CD4-positive, alpha-beta T cell treated with Interleukin-21 for 1 hour (primary cell): Measurements from ENCODE around the gene SELP.
A peak's percentile ranks its signal among the peaks of the same experiment; 100 is the strongest.

ENCODE experiments used
- DNase-seq: peaks from one replicate; pipeline ENCODE4 v3.0.0-alpha.2; 2020

SELP gene

DNA sequence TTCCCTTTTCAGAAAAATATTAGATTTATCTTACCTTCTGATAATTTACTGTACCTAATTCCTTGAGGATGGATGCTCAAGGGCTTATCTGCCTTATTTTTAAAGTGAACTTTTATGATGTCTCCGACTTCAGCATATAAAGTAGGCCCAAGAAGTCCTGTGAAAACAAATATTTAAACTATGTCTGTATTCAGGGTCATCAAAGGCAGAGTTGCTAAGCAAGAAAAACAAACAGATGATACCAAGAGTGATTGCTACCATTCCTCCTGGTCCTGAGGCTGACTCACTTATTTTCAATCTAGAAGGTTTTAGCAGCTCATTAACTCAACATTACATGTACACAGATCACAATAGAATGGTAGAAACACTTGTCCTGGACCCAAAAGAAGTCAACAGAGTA, 57.7 kb downstream of the SELP start:
- DNase-seq, result peak; percentile 29

DNA sequence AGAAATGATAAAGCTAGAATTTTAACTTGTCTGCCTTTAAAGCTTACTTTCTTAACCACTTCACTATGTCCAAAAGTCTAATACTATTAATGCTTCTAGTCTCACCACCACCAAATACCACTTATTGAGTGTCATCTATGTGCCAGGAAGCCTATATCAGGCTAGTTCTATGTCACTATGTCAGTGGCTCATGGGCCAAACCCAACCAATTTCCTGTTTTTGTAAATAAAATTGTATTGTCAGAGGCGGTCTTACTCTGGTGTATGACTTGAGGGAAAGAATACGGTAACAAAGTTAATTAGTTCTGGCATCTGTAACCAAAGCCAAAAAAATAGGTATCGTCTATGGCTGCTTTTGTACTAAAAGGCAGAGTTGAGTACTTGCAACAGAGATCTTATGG, 58.5 kb downstream of the SELP start:
- peak; percentile 39 for DNase-seq

DNA sequence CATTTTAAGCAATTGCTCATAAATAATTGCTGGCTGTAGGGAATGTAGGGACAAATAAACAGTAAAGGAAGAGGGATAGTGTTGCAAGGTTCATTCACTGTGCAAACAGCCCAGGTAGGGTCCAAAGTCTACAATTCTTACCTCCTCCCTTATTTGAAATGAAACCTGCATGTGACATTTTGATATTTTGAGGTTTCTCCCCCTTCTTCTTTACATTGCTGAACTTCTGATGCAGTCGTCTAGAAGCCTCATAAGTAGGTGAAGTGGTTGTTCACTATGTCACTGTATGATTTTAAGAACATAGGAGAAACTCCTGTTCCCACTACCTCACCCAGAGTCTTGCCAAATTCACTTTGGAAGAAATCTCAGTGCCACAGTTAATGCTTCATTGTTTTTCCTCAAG, 59.8 kb downstream of the SELP start:
- no peak for DNase-seq

DNA sequence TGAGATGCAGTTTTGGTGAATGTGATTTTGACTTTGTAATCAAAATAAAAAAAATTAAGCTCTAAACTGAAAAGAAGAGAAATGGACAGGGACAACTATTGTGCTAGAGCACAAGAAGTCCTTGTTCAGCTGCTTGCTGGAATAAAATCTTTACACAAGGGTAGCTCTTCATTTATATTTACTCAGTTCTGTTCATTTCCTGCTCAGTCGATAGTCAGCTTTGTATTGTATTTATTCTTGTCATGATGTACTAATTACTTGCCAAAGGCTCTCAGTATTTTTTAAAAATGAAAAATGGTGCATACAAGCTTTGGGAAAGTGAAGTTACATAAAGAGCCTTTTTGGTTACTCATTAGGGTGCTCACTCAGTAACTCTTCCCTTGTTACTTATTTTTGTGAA, 61.4 kb downstream of the SELP start:
- no peak for DNase-seq

DNA sequence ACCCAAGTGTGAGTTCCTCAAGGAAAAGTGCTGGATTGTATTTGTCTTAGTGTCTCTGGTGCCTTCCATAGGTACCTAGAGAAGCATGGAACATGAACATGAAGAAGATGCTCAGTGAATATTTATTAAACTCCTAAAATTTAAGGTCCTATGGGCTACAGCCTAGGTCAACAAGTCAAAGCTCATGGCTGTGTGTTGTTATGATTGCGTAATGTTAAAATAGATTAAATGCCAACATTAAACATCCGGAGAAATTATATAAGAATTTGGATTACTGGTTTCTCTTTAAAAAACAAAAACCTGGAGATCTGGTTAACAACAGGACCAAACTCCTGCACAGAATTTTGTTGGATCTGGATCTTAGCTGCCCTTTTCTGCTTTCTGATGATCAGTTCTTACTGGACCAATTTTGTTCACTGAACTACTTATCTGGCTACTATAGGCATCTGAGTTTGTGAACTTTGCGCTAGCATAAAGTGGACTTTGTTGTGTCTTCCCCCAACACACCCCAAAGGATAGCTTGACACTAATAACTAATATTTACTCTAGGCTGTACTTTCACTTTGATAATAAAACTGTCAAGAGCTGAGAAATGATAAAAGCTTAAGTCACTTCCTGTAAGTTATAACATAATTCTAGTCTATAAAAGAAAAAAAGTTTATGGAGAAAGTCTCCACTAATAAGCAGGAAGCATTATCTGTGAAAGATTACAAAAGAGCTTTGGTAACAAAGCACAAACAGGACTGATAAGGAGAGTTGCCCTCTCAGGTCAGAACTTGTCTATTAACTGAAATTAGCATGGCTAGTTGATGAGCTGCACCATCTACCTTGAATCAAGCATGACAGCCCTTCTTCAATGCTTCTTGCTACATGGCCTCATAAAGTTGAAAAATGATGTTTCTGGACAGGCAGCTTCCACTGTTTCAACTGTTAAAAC, 64.3 kb downstream of the SELP start:
- no peak for DNase-seq

DNA sequence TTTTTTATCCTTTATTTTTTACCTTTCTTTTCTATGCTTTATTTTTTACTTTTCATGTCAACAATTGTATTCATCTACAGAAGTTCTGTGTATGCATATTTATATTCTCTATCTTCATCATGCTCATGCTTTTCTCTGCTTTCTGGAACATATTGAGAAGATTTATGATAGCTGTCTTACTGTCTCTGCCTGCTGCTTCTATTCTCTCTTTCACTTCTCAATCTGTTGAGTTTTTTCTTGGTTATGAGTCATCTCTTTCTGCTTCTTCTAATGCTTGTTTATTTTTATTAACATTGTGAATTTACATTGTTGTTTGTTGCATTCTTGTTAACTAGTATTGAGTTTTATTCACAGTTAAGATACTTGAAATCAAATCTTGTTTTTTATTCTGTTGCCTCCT, 66.3 kb downstream of the SELP start:
- DNase-seq, result no peak

DNA sequence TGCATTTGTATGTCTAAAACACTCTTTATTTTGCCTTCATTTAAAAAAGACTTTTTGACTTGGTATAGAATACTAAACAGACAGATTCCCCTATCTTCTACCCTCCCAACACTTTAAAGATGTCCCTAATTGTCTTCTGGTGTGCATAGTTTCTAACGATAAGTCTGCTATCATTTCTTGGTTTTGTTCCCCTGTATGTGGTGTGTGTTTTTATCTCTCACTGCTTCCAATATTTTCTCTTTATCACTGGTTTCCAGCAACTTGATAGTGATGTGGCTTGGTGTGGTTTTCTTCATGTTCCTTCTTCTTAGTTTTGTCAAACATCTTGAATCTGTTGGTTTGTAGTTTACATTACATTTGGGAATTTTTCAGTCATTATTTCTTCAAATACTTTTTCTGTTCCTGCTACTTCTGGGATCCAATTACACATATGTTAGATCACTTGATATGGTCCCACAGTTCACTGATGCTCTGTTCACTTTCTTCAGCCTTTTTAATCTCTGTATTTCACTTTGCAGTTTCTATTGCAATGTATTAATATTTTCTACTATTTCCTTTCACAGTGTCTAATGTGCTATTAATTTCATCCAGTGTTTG, 66.8 kb downstream of the SELP start:
- no peak for DNase-seq

DNA sequence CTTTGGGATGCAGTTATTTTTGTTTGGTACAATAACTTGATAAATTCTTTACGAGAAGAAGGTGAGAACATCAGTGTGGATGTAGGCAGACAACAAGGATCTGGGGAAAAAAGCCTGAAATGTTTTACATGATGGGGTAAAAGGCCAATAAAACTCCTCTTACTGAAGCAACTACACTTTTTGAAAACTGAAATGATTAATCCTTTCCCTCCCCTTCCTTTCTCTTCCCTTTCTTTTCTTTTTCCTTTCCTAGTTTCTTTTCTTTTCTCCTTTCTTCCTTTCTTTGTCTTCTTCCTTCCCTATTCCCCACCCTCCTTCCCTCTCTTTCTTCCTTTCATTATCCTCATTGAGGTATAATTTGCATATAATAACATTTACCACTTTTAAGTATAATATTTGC, 68.2 kb downstream of the SELP start:
- no peak for DNase-seq

DNA sequence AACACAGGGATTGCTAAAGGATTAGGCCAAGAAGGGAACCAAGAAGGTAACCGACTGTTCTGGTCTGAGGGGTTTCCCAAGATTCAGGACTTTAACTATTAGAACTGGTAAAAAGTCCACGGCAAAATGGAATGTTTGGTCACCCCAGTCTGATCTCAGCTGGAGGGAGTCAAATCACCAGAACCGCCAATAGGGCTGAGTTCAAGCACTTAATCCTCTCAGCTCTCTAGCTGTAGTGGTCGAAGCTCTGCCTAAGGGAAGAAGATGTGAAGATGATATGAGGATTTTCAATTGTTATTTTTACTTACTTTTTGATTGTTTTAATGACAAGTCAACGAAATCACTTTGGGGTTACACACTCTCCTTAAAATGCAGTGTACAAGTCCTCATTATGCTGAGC, 72.8 kb downstream of the SELP start:
- DNase-seq, result no peak

DNA sequence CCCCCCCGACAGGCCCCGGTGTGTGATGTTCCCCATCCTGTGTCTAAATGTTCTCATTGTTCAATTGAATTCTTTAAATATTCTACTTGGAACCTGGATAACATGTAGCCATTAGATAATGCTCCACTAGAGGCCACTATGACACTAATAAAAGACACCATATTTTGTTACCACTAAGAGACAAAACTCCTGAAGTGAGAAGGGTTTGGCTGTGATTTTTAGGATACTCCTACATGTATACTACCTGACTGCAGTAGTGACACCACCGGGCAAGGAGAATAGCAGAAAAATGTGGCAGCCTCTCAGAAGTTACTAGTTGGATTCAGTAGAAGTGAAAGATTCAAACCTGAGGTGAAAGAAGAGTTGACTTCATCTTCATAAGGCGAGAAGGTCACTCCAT, 79.6 kb downstream of the SELP start:
- peak; percentile 63 for DNase-seq

DNA sequence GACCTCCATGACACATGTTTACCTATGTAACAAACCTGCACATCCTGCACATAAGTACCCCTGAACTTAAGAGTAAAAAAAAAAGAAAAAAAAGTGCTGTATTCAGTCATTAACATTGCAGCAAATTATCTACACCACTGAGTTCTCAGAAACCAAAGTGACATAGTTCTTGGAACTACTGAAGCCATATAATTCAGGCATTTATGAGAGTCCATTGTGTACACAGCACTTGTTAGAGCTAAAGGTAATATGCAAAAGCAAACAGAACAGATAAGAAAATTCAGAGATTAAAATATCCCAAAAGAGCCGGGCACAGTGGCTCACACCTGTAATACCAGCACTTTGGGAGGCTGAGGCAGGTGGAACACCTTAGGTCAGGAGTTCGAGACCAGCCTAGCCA, 81.6 kb downstream of the SELP start:
- DNase-seq, result no peak

DNA sequence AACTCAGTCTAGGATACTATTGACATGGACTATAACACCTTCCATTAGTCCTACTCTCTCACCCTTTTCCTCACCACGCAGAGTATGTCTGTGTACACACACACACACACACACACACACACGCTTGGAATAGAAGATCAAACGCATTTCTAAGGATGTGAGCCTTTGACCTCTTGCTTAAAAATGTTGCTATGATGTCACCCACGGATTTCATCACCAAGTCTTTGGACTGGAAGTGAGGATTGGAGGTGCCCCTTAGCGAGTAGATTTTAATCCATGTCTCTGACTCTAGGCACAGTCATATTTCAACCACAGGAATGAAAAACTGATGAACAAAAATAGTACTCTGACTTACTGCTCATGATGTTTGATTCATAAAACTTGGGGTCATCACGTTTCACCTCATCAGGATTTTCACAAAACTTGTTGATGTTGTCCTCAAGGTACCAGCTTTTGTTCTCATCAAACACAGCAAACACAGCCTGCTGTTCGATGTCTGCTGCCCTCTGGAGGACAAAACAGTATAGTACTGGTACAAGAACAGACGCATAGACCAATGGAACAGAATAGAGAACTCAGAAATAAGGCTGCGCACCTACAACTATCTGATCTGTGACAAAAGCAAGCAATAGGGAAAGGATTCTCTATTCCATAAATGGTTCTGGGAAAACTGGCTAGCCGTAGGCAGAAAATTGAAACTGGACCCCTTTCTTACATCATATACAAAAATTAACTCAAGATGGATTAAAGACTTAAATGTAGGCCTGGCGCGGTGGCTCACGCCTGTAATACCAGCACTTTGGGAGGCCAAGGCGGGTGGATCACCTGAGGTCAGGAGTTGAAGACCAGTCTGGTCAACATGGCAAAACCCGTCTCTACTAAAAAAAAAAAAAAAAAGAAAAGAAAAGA, 83.6 kb downstream of the SELP start:
- peak; percentile 82 for DNase-seq

DNA sequence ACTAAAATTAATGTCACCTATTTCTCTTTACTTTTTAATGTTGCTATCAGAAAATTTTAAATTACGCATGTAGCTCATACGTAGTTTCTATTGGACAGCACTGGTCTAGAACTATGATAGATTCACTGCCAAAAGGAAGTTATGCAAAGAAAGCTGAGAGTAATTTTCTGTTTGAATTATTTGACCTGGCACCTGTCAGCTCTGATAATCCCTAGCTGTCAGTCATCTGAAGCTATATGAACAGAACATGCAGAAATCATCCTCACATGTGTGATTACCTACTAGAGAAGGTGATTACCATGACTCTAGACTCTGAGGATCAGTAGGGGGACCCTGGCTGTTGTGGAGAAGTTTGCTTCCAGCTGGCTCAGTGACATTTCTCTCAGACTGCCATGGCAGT, 84.5 kb downstream of the SELP start:
- DNase-seq, result no peak

DNA sequence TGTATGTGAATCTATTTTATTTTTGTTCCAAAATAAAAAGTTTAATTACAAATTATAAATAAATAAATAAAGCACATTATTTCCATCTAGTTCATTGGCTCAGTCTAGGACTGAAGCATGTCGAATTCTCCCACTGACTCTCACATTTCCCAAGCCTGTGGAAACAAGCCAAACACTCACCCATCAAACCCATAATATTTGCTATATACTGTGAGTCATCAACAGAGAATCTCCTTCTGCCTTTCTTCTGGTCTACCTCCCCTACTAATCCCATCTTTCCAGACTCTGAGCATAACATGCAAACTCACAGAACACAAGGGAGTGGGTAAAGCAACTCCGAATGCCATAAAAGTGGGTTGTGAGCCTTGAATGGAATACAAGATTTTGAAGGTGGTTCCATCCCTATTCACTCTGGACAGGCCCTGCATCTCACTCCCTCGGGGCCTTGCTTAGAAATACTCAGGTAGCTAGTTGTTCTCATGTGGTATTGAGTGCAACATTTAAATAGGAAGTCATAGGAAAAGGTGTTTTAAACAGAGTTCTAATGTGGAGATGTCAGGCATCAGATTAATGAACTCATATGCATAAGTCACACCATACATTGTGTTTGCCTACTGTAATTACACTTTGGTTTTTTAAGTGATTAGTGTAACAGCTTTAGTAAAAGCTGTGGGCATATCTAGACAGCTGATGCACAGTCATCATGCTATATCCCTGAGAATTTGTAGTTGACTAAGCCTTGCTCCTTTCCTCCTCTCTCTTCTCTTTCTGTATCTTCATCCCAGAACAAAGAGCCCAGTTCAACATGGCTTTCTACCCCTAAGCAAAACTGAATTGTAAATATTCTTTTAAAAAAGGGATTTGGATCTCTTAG, 90.7 kb downstream of the SELP start:
- DNase-seq, result no peak
